Karpas-422 (cell line): ENCODE results near the gene CASZ1. TPM values are rescaled to one million over a fixed set of nuclear protein-coding genes. Genes with fewer than 3 reads are reported as not detected.

Experiments used
- DNase-seq: peaks from one replicate; pipeline ENCODE4 v3.0.0-alpha.2; 2015
- H2AFZ ChIP-seq: fragments of 200-600 bp; sonication (generic); 2 replicates; pipeline ENCODE4 v1.6.1; 2014; ENCODE audit warnings: antibody characterized with exemption, low read length, mixed read lengths
- H3K27ac ChIP-seq: fragments of 200-600 bp; sonication (generic); 2 replicates; pipeline ENCODE4 v1.5.1; 2014; ENCODE audit warnings: mild to moderate bottlenecking, low read length, moderate library complexity
- H3K27me3 ChIP-seq: fragments of 200-600 bp; sonication (generic); 2 replicates; pipeline ENCODE4 v1.6.1; 2014; ENCODE audit warnings: low read length, mixed read lengths
- H3K36me3 ChIP-seq: fragments of 200-600 bp; sonication (generic); 2 replicates; pipeline ENCODE4 v1.6.1; 2014; ENCODE audit warnings: low read length, mixed read lengths; ENCODE audit not compliant: insufficient read depth
- H3K4me1 ChIP-seq: fragments of 200-600 bp; sonication (generic); 2 replicates; pipeline ENCODE4 v1.6.1; 2014; ENCODE audit warnings: mild to moderate bottlenecking, low read length, mixed read lengths
- H3K4me2 ChIP-seq: fragments of 200-600 bp; sonication (generic); 2 replicates; pipeline ENCODE4 v1.6.1; 2014; ENCODE audit warnings: low read length, low read depth, mild to moderate bottlenecking; ENCODE audit not compliant: poor library complexity, severe bottlenecking
- H3K4me3 ChIP-seq: fragments of 200-600 bp; sonication (generic); 2 replicates; pipeline ENCODE4 v1.5.1; 2014; ENCODE audit warnings: mild to moderate bottlenecking, antibody characterized with exemption, low read length, mixed read lengths
- H3K79me2 ChIP-seq: fragments of 200-600 bp; sonication (generic); 2 replicates; pipeline ENCODE4 v1.6.1; 2014; ENCODE audit warnings: mild to moderate bottlenecking, low read length, mixed read lengths
- H3K9ac ChIP-seq: fragments of 200-600 bp; sonication (generic); 2 replicates; pipeline ENCODE4 v1.6.0; 2014; ENCODE audit warnings: low read length
- H3K9me2 ChIP-seq: fragments of 200-600 bp; sonication (generic), shearing (Covaris generic); replicated peaks from 2 replicates; pipeline ENCODE4 v1.6.0; 2014; ENCODE audit warnings: mild to moderate bottlenecking, low read length, moderate library complexity; ENCODE audit not compliant: insufficient read depth
- H3K9me3 ChIP-seq: fragments of 300-700, 200-600 bp; sonication (generic); 2 replicates; pipeline ENCODE4 v1.6.1; 2014; ENCODE audit warnings: low read length, mixed read lengths
- H4K20me1 ChIP-seq: fragments of 200-600 bp; sonication (generic); 2 replicates; pipeline ENCODE4 v1.6.1; 2014; ENCODE audit warnings: mild to moderate bottlenecking, antibody characterized with exemption, low read length, low read depth; ENCODE audit not compliant: insufficient read depth
- total RNA-seq: library from RNA; depleted of rRNA; stranded (reverse); fragments of >200 nt; shearing (Covaris generic); gene quantifications from 2 replicates; pipeline ENCODE4 v1.2.3, GENCODE V29; 2014; ENCODE audit warnings: low replicate concordance

CASZ1 gene
- total RNA-seq, 1 experiment from 2014 or later = 1.3 TPM

DNA sequence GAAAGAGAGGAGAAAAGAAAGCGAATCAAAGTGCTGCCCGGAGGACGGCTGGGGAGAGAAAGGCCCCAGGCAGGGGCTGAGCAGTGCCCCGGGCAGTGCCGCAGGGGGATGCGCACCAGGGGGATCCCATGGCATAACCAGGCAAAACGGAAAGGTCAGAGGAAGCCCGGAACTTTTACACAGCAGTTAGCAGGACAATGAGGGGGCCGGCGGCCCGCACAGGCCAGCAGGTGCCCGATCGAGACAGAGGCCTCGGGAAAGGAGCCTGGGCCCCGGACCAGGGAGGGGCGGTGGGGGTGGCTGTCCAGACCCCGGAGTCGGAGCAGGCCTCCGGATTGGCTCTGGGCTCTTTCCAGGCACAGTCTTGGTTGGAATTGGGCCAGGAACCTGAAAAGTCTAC, 86.8 kb downstream of the CASZ1 start:
- H3K4me2 ChIP-seq = no peak overlapping the region
- no peaks in the 10 kb centered on the region for H3K4me1 ChIP-seq
- H3K79me2 ChIP-seq = no peaks in the 10 kb centered on the region
- H3K27ac ChIP-seq = no peak overlapping the region
- no peaks in the 10 kb centered on the region for H3K27me3 ChIP-seq
- no peaks in the 10 kb centered on the region for H3K9me3 ChIP-seq
- H3K36me3 ChIP-seq = no peaks in the 10 kb centered on the region
- DNase-seq = no peak
- H4K20me1 ChIP-seq = no peaks in the 10 kb centered on the region
- H3K4me3 ChIP-seq = no peak overlapping the region
- H3K9ac ChIP-seq = no peak overlapping the region
- no peaks in the 10 kb centered on the region for H3K9me2 ChIP-seq
- no peak overlapping the region for H2AFZ ChIP-seq

DNA sequence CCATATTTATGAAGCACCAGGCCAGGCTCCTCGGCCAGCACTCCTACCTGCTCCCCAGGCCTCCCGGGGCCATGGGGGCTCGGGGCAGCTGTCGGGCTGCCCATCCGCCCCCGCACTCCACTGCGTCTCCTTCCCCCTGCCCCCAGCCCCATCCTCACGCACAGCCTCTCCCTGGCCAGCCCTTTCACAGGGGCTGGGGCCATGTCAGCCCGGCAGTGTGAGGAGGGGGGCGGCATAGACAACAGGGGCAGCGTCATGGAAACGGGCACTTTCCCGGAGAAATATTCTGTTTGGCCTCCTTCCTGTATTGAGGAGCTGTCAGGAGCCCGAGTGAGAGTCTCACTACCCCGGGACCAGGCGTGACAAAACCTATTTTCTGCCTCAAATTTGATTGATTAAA, 87.3 kb downstream of the CASZ1 start:
- H3K9me3 ChIP-seq = no peaks in the 10 kb centered on the region
- no peaks in the 10 kb centered on the region for H3K36me3 ChIP-seq
- no peak for DNase-seq
- H3K4me1 ChIP-seq = no peaks in the 10 kb centered on the region
- no peak overlapping the region for H2AFZ ChIP-seq
- no peaks in the 10 kb centered on the region for H4K20me1 ChIP-seq
- H3K27ac ChIP-seq = no peak overlapping the region
- H3K79me2 ChIP-seq = no peaks in the 10 kb centered on the region
- no peak overlapping the region for H3K4me3 ChIP-seq
- no peaks in the 10 kb centered on the region for H3K27me3 ChIP-seq
- no peak overlapping the region for H3K9ac ChIP-seq
- no peak overlapping the region for H3K4me2 ChIP-seq
- no peaks in the 10 kb centered on the region for H3K9me2 ChIP-seq

GRCh38 chr1:10708757-10709156, 87.7 kb downstream of the CASZ1 start:
- Histone ChIP-seq H2AFZ (no peak overlapping the region), H3K9ac (no peak overlapping the region), H3K9me3 (no peaks in the 10 kb centered on the region), H3K36me3 (no peaks in the 10 kb centered on the region), H3K27me3 (no peaks in the 10 kb centered on the region), H3K9me2 (no peaks in the 10 kb centered on the region), H4K20me1 (no peaks in the 10 kb centered on the region), H3K4me1 (no peaks in the 10 kb centered on the region), H3K4me2 (no peak overlapping the region), H3K79me2 (no peaks in the 10 kb centered on the region), H3K27ac (no peak overlapping the region), H3K4me3 (no peak overlapping the region)
- no peak for DNase-seq

GRCh38 chr1:10707208-10707607, 89.2 kb downstream of the CASZ1 start:
- no peak for DNase-seq
- Histone ChIP-seq H3K36me3 (no peaks in the 10 kb centered on the region), H3K4me1 (no peaks in the 10 kb centered on the region)

GRCh38 chr1:10706376-10706913, 90.0 kb downstream of the CASZ1 start:
- Histone ChIP-seq H3K79me2 (no peaks in the 10 kb centered on the region), H3K9ac (no peak overlapping the region), H3K4me3 (no peak overlapping the region), H3K27me3 (no peaks in the 10 kb centered on the region), H3K4me1 (no peaks in the 10 kb centered on the region), H3K9me3 (no peaks in the 10 kb centered on the region), H3K27ac (no peak overlapping the region), H3K4me2 (no peak overlapping the region), H3K9me2 (no peaks in the 10 kb centered on the region), H2AFZ (no peak overlapping the region), H3K36me3 (no peaks in the 10 kb centered on the region), H4K20me1 (no peaks in the 10 kb centered on the region)
- DNase-seq = no peak

More at GRCh38 chr1:10707208-10707607, 89.2 kb downstream of the CASZ1 start:
- H3K9me2 ChIP-seq = no peaks in the 10 kb centered on the region
- no peak overlapping the region for H3K4me3 ChIP-seq
- H4K20me1 ChIP-seq = no peaks in the 10 kb centered on the region
- H3K27me3 ChIP-seq = no peaks in the 10 kb centered on the region
- H3K9ac ChIP-seq = no peak overlapping the region
- no peak overlapping the region for H3K4me2 ChIP-seq
- H3K79me2 ChIP-seq = no peaks in the 10 kb centered on the region
- no peak overlapping the region for H2AFZ ChIP-seq
- H3K9me3 ChIP-seq = no peaks in the 10 kb centered on the region
- H3K27ac ChIP-seq = no peak overlapping the region

GRCh38 chr1:10705953-10706352, 90.5 kb downstream of the CASZ1 start:
- Histone ChIP-seq H3K9me3 (no peaks in the 10 kb centered on the region), H3K4me3 (no peak overlapping the region), H3K36me3 (no peaks in the 10 kb centered on the region), H3K27ac (no peak overlapping the region), H3K4me1 (no peaks in the 10 kb centered on the region), H3K79me2 (no peaks in the 10 kb centered on the region), H4K20me1 (no peaks in the 10 kb centered on the region), H3K4me2 (no peak overlapping the region), H2AFZ (no peak overlapping the region), H3K9me2 (no peaks in the 10 kb centered on the region), H3K27me3 (no peaks in the 10 kb centered on the region), H3K9ac (no peak overlapping the region)
- no peak for DNase-seq

DNA sequence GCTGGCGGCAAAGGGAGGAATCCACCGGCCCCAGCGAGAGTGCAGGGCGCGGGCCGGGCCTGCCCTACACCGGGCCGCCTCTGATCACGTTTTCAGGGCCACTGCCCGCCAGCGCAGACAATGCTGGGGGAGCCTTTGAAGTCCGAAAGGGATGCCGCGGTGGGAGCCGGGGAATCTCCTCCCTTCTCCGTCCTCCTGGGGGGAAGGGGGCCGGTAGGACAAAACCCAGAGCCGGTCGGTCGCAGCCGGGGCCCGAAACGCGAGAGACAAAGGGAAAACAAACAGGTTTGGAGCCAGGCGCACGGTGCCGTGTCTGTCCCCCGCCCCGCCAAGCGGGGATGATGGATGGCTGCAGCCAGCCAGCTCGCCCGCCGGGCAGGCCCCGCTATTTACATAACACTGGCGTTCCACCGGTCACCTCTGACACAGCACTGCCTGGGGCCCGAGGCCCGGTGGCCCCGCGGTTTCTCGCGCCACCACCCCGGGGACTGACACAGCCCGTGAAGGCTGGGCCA, 92.0 kb downstream of the CASZ1 start:
- Histone ChIP-seq H3K36me3 (no peaks in the 10 kb centered on the region), H3K79me2 (no peaks in the 10 kb centered on the region), H3K27me3 (no peaks in the 10 kb centered on the region), H3K9ac (no peak overlapping the region), H2AFZ (no peak overlapping the region), H3K27ac (no peak overlapping the region), H3K9me2 (no peaks in the 10 kb centered on the region), H3K4me3 (no peak overlapping the region), H3K4me2 (no peak overlapping the region), H4K20me1 (no peaks in the 10 kb centered on the region), H3K9me3 (no peaks in the 10 kb centered on the region), H3K4me1 (no peaks in the 10 kb centered on the region)
- DNase-seq = no peak

DNA sequence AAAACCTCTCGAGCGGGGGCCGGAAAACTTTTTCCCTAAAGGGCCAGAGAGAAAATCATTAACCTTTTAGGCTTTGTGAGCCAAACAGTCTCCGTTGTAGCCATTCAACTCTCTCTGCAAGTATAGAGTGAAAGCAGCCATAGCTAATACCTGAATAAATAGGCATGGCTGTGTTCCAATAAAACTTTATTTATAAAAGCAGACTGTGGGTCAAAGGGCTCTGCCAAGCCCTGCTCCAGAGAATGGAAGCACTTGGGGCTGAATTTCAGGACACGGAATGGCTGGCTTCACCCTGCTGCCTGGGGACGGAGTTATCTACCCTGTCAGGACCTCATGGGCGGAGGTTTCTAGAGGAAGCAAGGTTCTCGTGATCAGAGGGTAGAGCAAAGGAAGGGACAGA, 92.7 kb downstream of the CASZ1 start:
- Histone ChIP-seq H3K9ac (no peak overlapping the region), H3K4me1 (no peaks in the 10 kb centered on the region), H3K4me2 (no peak overlapping the region), H3K79me2 (no peaks in the 10 kb centered on the region), H3K27ac (no peak overlapping the region), H2AFZ (no peak overlapping the region), H3K9me3 (no peaks in the 10 kb centered on the region), H3K27me3 (no peaks in the 10 kb centered on the region), H3K9me2 (no peaks in the 10 kb centered on the region), H4K20me1 (no peaks in the 10 kb centered on the region), H3K36me3 (no peaks in the 10 kb centered on the region), H3K4me3 (no peak overlapping the region)
- no peak for DNase-seq

DNA sequence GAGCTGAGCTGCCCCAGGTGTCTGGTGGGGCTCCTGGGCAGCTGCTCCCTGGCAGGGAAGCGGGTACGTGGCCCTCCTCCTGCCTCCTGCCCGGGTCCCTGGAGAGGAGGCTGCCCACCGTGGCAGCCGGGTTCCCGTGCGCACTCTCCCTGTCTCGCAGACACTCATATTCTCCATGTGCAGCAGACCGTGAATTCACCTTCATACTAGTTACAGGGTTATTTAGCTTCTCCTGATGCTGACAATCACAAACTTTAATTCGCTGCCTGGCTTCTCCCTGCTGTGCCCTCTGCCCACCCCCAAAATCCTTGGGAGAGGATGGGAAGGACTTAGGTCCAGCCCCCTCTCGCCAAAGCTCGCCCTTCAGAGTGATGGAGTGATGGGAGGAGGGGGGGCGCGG, 95.3 kb downstream of the CASZ1 start:
- H3K79me2 ChIP-seq = no peaks in the 10 kb centered on the region
- H3K36me3 ChIP-seq = no peaks in the 10 kb centered on the region
- DNase-seq = no peak
- no peaks in the 10 kb centered on the region for H3K9me2 ChIP-seq
- H4K20me1 ChIP-seq = no peaks in the 10 kb centered on the region
- H3K4me1 ChIP-seq = no peaks in the 10 kb centered on the region
- no peak overlapping the region for H3K9ac ChIP-seq
- H3K9me3 ChIP-seq = no peaks in the 10 kb centered on the region
- no peak overlapping the region for H3K4me2 ChIP-seq
- H3K27me3 ChIP-seq = no peaks in the 10 kb centered on the region
- H2AFZ ChIP-seq = no peak overlapping the region
- no peak overlapping the region for H3K27ac ChIP-seq
- no peak overlapping the region for H3K4me3 ChIP-seq
